ENCODE results near the gene SLC4A4. TPM values are rescaled to one million over a fixed set of nuclear protein-coding genes. Genes with fewer than 3 reads are reported as not detected.

Gene SLC4A4
- total and polyA plus RNA-seq, 2 of the 8 experiments (the other 6 are each of a cell fraction or from before 2014, with no cell fraction given), result 0.67 to 2.8 TPM

GRCh38 chr4:71494539-71494938, 155.7 kb downstream of the SLC4A4 start:
- H4K20me1 ChIP-seq (replicated peaks in 1 of 2; ENCODE audit: control insufficient read depth in 1 of 2, insufficient read depth in 2 of 2, low read length in 2 of 2), result no peaks in the 10 kb centered on the region
- no peak overlapping the region for H3K56ac ChIP-seq (replicated peaks; ENCODE audit: insufficient read length, low read depth, low read length)
- H2AK5ac ChIP-seq (ENCODE audit: low read depth, low read length), result no peak overlapping the region
- no peak overlapping the region for H3K4me3 ChIP-seq (ENCODE audit: extremely low read depth in 1 of 4, insufficient read depth in 2 of 4, low read depth in 3 of 4, low read length in 4 of 4)
- no peak overlapping the region for H2BK120ac ChIP-seq (replicated peaks; ENCODE audit: low read depth, low read length)
- no peaks in the 10 kb centered on the region for H3K79me2 ChIP-seq (ENCODE audit: control insufficient read depth in 1 of 2, insufficient read depth in 2 of 2, low read length in 2 of 2)
- CTCF ChIA-PET (ENCODE audit: partially characterized antibody), result interaction anchor here (0.6 to 3.0 kb wide), 10 partner anchors 10 to 264 kb away, joined by 3 to 10 read pairs (median 3); no protein-coding TSS in a partner anchor
- H3K9ac ChIP-seq (replicated peaks in 1 of 4; ENCODE audit: extremely low read depth in 1 of 4, low read depth in 3 of 4, low read length in 3 of 4), result no peak overlapping the region
- no peak overlapping the region for H3K18ac ChIP-seq (ENCODE audit: extremely low read depth, low read length)
- no peaks in the 10 kb centered on the region for H3K23me2 ChIP-seq (ENCODE audit: low read depth, low read length)
- H3K27ac ChIP-seq (ENCODE audit: low read depth, low read length), result no peak overlapping the region
- no peaks in the 10 kb centered on the region for H3K27me3 ChIP-seq (replicated peaks in 1 of 4; ENCODE audit: control insufficient read depth in 3 of 4, extremely low read depth in 1 of 4, insufficient read depth in 3 of 4, low read length in 3 of 4)
- no peaks in the 10 kb centered on the region for H3K79me1 ChIP-seq (ENCODE audit: low read depth, low read length)
- H3K14ac ChIP-seq (ENCODE audit: insufficient read length), result no peak overlapping the region
- no peaks in the 10 kb centered on the region for H3K4me1 ChIP-seq (replicated peaks in 1 of 4; ENCODE audit: control insufficient read depth in 3 of 4, insufficient read depth in 4 of 4, low read length in 3 of 4)
- no peak overlapping the region for H2BK12ac ChIP-seq (ENCODE audit: low read depth, low read length)
- no peak overlapping the region for H2BK20ac ChIP-seq (ENCODE audit: low read length)
- H2AFZ ChIP-seq (ENCODE audit: low read length), result no peak overlapping the region
- no peak overlapping the region for H3K23ac ChIP-seq (ENCODE audit: insufficient read length)
- FAIRE-seq, result no peak
- H3K36me3 ChIP-seq (ENCODE audit: control insufficient read depth in 2 of 4, insufficient read depth in 4 of 4, low read length in 3 of 4), result no peaks in the 10 kb centered on the region
- no peaks in the 10 kb centered on the region for H3K9me3 ChIP-seq (ENCODE audit: insufficient read depth in 2 of 2, low read depth in 1 of 2, low read length in 1 of 2)
- no peak overlapping the region for H4K91ac ChIP-seq (replicated peaks; ENCODE audit: insufficient read length, low read length)
- no peak overlapping the region for H3K4ac ChIP-seq (replicated peaks; ENCODE audit: insufficient read length, low read depth, low read length)
- no peak for DNase-seq (ENCODE audit: low read depth in 1 of 2, low spot score in 2 of 2)
- TF ChIP-seq RAD21 (IDR thresholded peaks at IDR 0.05 in 1 of 2, conservative IDR thresholded peaks at IDR 0.05 in 1 of 2; ENCODE audit: low read depth in 2 of 2, low read length in 2 of 2) (peak; percentile 30 to 36), CTCF (IDR thresholded peaks at IDR 0.05; ENCODE audit: control extremely low read depth in 1 of 3, insufficient read depth in 1 of 3, low read depth in 1 of 3, low read length in 3 of 3) (peak in 1 of 3 experiments; percentile 29; a peak in 1 of 4 replicates), ZNF274 (IDR thresholded peaks at IDR 0.05; ENCODE audit: borderline replicate concordance, extremely low read depth, low read length) (no peak)
- no peak overlapping the region for H2BK15ac ChIP-seq (ENCODE audit: low read length)
- no peak overlapping the region for H2BK5ac ChIP-seq (ENCODE audit: low read depth, low read length)
- 81% methylated on average over 1 of the region's 1 CpG; no CpG with 5 or more reads in 1 of the 2 experiments for WGBS, 2 experiments (ENCODE audit: extremely low coverage in 1 of 2, insufficient coverage in 1 of 2, insufficient read length in 1 of 2, insufficient replicate concordance in 2 of 2, low coverage in 1 of 2, low lambda C conversion rate in 2 of 2, missing lambda C conversion rate in 1 of 2)
- H3K4me2 ChIP-seq (ENCODE audit: insufficient read depth in 1 of 2, low read depth in 2 of 2, low read length in 2 of 2), result no peak overlapping the region
- H4K8ac ChIP-seq (ENCODE audit: extremely low read depth, insufficient read depth, low read length), result no peak overlapping the region
- no peak overlapping the region for H4K5ac ChIP-seq (ENCODE audit: insufficient read length, low read depth, low read length)
- POLR2A ChIA-PET (ENCODE audit: partially characterized antibody), result no interaction called here

Data from H1 (cell line).